Measurements from ENCODE around the gene LAMC2. TPM values are rescaled to one million over a fixed set of nuclear protein-coding genes. Genes with fewer than 3 reads are reported as not detected.

The LAMC2 gene
- total RNA-seq, 1 experiment from 2014 or later = 58.8 TPM

DNA sequence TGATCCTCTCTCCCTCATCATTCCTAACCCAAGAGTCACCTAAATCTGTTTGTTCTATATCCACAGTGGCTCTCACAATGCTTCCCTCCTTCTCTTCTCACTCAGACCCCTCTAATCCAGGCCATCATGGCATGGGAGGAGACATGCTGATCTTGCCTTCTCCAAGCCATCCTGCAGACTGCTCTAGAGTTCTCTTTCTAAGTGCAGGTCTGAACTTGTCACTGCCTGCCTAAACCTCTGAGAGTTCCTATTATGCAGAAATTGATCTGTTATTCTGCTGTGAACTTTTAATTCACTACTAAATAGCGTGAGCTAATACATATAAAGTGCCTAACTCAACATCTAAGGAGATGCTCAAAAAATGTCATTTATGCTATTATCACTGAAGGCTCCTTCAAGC, 26.8 kb downstream of the LAMC2 start:
- no peak for DNase-seq (ENCODE audit: low read depth)

DNA sequence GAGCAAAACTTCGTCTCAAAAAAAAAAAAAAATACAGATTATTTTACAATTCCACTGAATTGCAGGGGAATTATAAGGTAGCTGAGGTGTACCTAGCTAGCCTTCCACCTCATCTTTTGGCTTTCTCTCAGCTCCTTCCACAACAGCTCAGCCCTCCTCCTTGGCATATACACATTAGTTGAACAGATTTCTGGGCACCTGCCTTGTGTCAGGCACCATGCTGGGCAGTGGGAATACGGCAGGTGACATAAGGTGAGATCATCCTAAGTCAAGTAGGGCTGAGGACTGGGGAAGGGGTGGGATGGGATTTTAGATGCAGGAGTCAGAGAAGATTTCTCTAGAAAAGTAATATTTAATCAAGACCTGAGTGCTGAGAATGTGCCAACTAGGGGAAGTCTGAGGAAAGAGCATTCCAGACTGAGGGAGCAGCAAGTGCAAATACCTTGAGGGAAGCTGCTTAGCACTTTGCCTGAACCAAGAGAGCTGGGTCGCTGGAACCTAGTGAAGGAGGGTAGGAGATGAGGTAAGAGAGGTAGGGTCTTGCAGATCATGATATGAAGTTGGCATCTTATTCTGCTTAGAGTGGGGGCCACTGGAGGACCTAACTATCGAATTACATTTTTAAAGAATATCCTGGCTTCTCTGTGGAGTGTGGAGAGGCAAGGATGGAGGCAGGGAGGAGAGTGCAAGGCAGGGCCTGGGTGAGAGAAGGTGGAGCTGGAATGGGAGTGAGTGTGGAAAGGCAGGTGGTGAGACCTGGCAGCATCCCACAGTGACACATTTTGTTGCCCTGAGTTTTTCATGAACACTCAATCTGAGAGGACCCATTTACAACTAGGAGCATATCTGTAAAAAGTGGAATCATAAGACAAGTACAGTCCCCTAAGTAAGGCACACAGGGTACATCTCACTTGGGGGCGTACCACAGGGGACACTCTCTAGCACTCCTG, 28.2 kb downstream of the LAMC2 start:
- no peak for DNase-seq (ENCODE audit: low read depth)

DNA sequence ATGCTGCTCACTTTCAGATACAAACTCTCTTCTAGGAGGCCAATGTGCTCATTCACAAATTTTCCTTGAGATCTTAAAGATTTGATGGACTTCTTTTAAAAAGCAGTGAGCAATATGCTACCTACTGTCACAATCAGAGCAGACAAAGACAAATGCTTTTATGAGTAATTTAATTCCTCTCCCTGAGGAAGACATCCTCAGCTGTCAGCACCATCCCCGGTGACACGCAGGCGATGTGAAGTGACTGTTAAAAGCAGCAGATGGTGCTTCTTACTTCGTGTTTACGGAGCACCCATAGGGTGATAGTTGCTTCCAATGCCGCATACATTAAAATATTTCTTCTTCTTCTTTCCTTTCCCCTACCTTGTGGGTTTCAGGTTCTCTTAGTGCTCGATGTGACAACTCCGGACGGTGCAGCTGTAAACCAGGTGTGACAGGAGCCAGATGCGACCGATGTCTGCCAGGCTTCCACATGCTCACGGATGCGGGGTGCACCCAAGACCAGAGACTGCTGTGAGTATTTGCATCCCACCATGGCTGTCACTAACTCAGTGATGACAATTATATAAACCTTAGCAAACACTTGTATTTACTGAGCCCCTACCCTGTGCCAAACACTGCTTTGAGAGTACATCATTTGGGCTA, 29.1 kb downstream of the LAMC2 start:
- DNase-seq (ENCODE audit: low read depth) = no peak

DNA sequence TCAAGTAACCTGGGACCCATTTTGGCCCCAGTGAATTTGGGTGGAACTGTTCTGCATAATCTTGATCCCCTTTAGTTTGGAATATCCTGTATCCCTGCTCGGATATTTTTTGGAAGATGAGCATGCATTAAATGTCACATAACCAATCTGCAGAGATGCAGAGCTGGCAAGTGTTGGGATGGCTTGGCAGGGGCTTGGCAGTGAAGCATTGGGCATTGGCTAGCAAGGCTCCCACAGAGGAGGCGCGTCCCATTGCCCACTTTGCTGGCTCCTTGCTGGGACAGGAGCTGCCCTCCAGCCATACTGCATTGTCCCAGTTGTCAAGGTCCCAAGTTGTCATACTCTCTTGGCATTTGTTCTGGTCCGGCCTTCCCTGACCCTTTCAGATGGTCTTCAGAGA, 29.9 kb downstream of the LAMC2 start:
- DNase-seq (ENCODE audit: low read depth) = no peak

DNA sequence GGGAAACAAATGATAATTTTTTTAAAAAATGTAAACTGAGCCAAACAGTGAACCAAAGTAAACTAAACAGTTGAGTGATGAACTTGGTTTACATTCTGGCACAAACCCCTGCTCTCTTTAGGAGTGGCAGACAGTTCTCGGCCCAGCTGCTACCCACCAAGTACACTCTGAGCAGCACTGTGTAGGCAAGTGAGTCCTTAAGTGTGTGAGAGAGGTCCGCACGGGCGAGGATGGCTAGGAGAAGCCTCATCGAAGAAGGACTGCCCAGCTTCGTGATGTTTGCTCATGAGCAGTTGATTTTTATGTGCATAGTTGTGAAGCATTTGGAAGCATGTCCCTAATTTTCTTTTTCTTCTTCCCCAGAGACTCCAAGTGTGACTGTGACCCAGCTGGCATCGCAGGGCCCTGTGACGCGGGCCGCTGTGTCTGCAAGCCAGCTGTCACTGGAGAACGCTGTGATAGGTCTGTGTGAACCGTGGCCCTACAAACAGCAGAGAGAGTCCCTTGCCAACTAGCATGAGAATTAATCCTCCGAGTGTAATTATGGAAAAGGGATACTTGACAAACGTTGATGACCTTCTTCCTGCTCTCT, 32.1 kb downstream of the LAMC2 start:
- DNase-seq (ENCODE audit: low read depth) = no peak

DNA sequence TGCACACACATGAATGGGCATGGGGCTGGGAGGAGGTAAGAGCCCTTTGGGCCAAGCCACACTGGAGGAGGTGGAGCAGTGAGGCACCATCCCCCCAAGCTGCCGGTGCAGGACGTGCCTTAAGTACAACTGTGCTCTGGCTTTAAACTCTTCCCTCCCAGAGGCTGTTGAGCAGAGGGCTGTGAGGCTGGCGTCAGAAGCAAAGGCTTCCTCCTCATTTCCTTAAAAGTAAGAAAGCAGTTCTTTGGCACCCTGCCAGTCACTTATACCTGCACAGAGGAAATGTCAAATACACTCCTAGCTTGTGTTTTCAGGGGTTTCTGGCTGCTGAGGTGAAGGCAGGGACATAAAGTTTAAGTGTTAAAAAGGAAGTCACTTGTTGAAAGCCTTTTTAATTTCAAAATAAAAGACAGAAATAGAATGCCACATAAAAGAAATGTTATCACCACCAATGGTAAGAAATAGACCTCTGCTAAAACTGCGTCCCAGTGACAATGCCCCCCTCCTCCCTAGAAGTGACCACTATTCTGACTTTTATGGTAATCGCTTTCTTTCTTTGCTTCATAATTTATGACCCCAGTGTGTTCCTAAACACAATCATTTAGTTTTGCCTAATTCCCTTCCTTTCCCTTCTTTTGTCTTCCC, 33.0 kb downstream of the LAMC2 start:
- DNase-seq (ENCODE audit: low read depth) = no peak

DNA sequence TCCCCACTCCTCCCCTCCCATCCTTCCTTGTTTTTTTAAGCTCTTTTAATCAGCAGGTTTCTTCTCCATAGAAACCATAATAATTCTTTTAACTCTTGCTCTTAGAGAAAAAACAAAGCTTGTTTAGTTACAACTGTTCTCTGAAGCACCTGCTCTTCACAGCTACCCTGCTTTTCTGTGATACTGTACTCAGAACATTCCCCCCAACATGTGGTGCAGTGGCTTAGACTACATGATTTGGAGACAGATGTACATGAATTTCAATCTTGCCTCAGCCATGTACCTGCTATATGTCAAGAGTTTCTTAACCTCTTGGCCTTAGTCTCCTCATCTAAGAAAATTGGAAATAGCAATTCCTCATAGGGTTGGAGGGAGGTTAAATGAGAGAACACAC, 33.5 kb downstream of the LAMC2 start:
- DNase-seq (ENCODE audit: low read depth) = no peak

DNA sequence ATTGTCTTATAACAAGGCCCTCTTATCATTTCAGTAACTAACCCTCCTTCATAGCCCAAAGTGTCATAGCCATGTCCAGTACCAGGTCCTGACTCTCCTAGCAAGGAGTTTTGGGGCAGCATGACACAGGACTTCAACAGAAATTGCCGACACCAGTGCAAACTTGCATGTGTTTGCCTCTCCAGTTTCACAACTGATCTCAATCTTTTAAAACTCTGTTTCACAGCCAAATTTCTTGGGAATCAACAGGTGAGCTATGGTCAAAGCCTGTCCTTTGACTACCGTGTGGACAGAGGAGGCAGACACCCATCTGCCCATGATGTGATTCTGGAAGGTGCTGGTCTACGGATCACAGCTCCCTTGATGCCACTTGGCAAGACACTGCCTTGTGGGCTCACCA, 36.8 kb downstream of the LAMC2 start:
- DNase-seq (ENCODE audit: low read depth) = no peak

DNA sequence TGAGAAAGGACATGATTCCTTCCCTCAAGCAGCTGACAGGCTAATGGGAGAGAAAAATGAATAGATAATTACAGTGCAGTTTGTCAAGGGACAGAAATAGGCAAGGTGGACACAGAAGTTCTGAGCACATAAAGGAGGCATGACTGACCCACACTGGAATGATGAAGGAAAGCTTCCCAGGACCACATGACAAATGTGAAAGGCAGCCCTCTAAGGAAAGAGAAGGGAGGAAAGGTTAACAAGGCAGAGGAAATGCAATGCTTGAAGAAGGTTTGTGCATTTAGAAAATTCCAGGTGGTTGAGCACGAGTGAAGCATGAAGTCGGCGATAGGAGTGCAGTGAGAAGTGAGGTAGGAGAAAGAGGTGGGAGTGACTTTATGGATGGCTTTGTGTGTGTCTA, 37.4 kb downstream of the LAMC2 start:
- DNase-seq (ENCODE audit: low read depth) = no peak

DNA sequence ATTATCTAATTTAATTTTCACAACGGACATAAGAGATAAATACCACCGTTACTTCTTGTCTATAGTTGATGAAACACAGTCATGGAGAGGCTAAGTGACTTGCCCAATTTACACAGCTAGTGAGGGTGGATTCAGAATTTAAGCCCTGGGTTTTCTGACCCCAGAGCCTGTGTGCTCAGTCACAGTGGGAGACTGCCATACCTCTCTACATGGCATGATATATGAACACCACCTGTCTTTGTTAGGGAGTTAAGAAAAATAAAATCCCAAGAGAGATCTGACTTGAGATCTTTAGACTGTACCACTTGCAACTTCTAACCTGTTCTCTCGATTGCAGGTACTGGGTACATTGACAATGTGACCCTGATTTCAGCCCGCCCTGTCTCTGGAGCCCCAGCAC, 40.3 kb downstream of the LAMC2 start:
- no peak for DNase-seq (ENCODE audit: low read depth)

DNA sequence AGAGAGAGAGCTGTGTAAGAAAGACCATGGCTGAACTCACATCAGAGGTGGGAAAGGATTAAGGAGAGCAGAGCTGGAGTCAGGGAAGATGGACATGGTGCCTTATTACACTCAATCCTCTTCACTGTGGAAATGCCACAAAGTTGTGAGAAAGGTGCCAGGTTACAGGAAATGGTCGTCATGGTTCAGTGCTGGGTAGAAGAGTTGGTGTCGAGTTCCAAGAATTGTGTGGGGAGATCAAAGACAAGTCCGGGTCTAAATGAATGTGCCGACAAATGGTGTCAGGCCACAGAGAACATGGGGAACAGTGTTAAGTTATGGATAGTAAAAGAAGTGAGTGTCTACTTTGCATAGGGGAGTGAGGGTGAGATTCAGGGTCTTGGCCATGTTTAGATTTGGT, 40.9 kb downstream of the LAMC2 start:
- DNase-seq (ENCODE audit: low read depth) = peak; percentile 33

DNA sequence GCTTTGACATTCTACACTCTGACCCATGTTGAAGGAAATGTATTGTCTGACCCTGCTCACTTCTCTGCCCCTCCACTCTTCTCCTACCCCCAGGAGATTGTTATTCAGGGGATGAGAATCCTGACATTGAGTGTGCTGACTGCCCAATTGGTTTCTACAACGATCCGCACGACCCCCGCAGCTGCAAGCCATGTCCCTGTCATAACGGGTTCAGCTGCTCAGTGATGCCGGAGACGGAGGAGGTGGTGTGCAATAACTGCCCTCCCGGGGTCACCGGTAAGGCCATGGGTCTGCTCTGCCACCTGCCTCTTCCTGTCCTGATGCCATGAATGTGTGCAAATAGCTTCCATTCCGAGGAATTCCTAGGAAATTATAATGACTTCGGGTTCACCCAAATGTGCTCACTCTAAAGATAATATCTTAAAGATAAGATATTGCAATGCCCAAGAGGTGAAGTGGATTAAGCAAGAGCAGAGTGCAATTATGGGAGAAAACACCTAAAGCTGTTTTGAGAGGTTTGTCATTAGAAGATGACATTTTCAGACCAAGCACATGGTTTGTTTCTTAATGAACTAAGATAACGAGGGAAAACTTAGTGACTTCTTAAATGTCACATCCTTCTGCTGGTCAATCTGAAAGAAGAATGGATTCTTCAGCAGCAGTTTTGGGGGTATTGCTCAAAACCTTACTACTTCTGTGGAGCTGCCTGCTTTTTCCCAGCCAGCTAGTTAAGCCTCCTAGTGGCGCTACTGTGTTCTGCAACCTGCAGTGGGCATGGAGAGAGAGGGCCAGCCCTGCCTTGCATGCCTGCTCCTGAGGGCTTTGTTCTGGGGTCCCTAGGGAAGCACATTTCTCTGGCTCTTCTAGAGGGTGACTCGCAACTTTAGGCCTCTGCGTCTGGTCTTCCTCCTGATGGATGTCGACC, 41.6 kb downstream of the LAMC2 start:
- DNase-seq (ENCODE audit: low read depth) = peak; percentile 29

DNA sequence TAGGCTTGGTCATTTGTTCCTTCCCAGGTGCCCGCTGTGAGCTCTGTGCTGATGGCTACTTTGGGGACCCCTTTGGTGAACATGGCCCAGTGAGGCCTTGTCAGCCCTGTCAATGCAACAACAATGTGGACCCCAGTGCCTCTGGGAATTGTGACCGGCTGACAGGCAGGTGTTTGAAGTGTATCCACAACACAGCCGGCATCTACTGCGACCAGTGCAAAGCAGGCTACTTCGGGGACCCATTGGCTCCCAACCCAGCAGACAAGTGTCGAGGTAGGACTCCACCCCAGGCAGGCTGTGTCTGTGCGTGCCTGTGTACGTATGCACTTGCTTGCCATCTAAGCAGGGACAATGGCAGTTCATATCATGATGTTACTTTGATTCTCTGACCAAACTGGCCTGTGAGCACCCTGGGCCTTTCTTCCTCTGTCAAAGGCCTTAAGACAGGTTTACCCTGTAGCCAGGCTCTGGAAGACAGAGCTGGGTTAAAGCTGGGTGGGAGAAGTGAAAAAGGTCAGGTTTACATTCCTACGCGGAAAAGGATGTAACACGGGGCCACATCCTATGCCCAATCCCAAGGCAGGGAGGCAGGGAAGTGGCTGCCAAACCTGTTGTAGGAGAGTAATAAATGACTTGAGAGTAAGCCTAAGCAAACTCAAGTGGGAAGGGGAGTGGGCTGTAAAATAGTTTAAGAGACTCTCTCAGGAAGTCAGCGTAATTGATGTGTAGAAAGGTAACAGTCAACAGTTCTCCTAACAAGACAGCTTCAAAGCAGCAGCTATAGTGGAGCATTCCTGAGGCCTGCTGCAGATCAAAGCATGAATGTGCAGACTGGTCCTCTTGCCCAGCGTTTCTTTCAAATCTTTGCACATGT, 42.5 kb downstream of the LAMC2 start:
- DNase-seq (ENCODE audit: low read depth) = no peak

DNA sequence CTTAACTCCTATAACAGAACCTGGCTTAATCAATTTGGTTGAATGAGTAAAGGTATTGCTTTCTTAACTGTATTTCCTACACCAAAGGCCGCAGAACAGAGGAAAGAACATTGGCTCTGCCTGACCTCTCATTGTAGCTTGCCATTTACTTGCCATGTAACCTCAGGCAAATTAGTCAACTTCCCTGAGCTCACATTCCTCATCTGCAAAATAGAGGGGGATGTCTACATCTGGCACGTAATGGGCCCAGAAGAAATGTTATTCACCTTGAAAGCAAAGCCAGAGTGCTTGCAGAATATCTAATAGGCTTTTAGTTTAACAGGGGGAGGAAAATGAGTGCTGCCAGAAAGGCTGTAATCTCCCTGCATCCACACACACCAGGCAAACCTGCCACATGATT, 44.3 kb downstream of the LAMC2 start:
- DNase-seq (ENCODE audit: low read depth) = peak; percentile 66

DNA sequence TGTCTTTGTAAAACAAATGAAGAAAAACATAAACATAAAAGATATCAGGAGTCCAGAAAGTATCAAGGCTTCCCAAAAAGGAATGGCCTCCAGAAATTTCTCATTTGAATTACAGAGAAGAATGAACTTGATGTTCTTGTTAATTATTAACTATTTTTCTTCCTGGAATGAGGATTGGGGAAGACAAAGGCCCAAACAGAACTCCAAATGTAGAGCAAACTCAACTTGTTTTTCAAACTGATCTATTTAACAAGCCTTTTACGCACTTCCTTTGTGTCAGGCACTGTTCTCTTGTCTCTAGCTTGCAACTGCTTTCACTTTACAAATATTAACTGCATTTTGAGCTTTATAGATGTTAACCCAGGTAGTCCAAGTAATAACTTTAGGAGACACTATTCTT, 45.5 kb downstream of the LAMC2 start:
- DNase-seq (ENCODE audit: low read depth) = no peak

DNA sequence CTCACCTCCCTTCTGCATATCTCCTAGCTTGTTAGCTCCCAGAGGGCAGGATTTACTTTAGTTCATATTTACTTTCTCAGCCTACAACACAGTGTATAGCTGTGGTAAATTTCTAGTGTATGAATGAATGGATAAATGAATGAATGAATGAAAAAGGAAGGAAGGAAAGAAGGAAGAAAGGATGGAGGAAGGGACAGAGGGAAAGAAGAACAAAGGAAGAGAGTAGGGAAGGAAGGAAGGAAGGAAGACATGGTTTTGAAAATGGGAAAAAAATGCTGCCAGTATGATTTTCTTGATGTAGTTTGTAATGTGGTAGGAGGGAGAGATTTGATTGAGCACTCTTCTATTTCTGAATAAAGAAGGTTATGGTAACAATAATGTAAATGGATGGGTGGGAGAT, 47.0 kb downstream of the LAMC2 start:
- no peak for DNase-seq (ENCODE audit: low read depth)

DNA sequence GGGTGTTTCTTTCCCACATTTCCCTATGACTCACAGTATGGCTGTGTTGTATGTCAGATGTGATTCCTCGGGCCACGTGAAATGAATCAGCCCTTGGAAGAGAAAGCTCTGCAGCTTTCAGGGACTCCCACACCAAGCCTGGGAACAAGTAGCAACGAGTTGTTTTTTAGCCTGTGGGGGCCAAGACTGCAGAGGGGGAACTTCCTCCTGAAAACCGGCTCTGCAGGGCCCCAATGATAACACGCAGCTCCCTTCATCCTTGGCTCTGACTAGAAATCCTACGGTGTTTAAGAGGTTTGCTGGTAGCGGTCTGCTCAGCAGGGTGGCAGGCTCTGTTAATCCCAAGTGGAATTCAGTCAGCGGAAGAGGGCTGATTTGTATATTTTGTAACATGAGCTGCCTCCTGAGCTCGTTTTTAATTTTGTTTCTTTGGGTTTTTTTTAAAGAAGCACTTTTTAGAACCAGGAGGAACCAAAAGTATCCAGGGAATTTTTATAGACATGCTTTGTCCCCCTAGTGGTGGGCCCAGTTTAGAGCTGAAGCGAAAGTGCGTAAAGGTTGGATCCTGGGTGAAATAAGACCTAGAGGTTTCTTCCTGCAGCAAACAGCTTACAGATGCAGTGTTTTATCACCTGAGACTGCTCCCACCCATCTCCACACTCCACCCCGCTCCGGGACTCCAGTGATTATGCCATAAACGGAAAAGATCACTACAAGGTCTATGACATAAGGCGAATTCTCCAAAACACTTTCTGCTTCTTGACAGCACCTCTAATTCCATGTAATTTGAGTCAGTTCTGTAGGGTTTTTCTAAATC, 48.8 kb downstream of the LAMC2 start:
- peak; percentile 99 for DNase-seq (ENCODE audit: low read depth)

DNA sequence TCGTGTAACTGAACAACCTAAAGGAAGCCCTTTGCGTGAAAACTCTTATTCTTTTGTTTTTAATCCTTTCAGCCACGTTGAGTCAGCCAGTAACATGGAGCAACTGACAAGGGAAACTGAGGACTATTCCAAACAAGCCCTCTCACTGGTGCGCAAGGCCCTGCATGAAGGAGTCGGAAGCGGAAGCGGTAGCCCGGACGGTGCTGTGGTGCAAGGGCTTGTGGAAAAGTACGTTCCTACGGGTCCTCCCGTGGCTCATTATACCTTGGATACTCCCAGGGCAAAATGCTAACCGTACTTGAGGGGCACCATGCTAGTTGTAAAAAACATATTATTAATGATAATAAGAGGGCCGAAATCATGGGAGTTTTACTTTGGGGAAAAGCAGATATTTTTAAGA, 49.4 kb downstream of the LAMC2 start:
- DNase-seq (ENCODE audit: low read depth) = no peak

DNA sequence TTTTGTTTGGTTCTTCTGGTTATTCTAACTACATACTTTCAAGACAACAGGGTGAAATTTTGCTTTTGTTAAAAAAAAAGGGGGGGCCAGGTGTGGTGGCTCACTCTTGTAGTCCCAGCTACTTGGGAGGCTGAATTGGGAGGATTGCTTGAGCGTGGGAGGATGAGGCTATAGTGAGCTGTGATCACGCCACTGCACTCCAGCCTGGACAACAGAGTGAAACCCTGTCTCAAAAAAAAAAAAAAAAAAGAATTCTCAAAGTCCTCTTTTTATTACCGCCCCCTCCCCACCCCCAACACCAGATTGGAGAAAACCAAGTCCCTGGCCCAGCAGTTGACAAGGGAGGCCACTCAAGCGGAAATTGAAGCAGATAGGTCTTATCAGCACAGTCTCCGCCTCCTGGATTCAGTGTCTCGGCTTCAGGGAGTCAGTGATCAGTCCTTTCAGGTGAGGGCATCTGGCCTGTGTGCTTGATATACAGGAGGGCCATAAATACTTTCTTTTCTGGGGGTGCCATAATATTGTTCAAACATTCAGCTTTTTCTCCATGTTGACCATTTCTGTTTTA, 50.2 kb downstream of the LAMC2 start:
- no peak for DNase-seq (ENCODE audit: low read depth)
